Stimulated activated CD4-positive, alpha-beta T cell treated with anti-CD3 and anti-CD28 coated beads, Interleukin-15, amount 100 ng/mL, for 24 hours (primary cell): Measurements from ENCODE around the gene CDC42EP1.

Source experiments
- DNase-seq: peaks from one replicate; pipeline ENCODE4 v3.0.0-alpha.2; 2020

The CDC42EP1 gene

GRCh38 chr22:37561212-37562048 lies 1.1 kb downstream of the CDC42EP1 start:
- peak; percentile 89 for DNase-seq

- DNase-seq, result no peak
Measured at GRCh38 chr22:37562049-37562875, 2.0 kb downstream of the CDC42EP1 start.

- no peak for DNase-seq
Measured at GRCh38 chr22:37563153-37564081, 3.1 kb downstream of the CDC42EP1 start.

GRCh38 chr22:37564111-37564711 lies 3.9 kb downstream of the CDC42EP1 start:
- no peak for DNase-seq

- DNase-seq, result no peak
Measured at GRCh38 chr22:37565830-37566229, 5.5 kb downstream of the CDC42EP1 start.

- peak; percentile 44 for DNase-seq
Measured at GRCh38 chr22:37566329-37566837, 6.1 kb downstream of the CDC42EP1 start.

GRCh38 chr22:37566903-37567798 lies 6.9 kb downstream of the CDC42EP1 start:
- DNase-seq, result peak; percentile 94

- DNase-seq, result no peak
Measured at GRCh38 chr22:37568012-37568411, 7.7 kb downstream of the CDC42EP1 start.

- DNase-seq, result no peak
Measured at GRCh38 chr22:37568448-37569008, 8.2 kb downstream of the CDC42EP1 start.

- DNase-seq, result no peak
Measured at GRCh38 chr22:37569009-37569920, 9.0 kb downstream of the CDC42EP1 start.

- DNase-seq, result no peak
Measured at GRCh38 chr22:37569921-37570660, 9.8 kb downstream of the CDC42EP1 start.

GRCh38 chr22:37570661-37570976 lies 10.3 kb downstream of the CDC42EP1 start:
- no peak for DNase-seq

- no peak for DNase-seq
Measured at GRCh38 chr22:37571258-37571991, 11.1 kb downstream of the CDC42EP1 start.

GRCh38 chr22:37571992-37572373 lies 11.7 kb downstream of the CDC42EP1 start:
- DNase-seq, result no peak

GRCh38 chr22:37575490-37576003 lies 15.3 kb downstream of the CDC42EP1 start:
- no peak for DNase-seq

- no peak for DNase-seq
Measured at GRCh38 chr22:37578002-37578401, 17.7 kb downstream of the CDC42EP1 start.

- DNase-seq, result no peak
Measured at GRCh38 chr22:37581504-37581903, 21.2 kb downstream of the CDC42EP1 start.

- DNase-seq, result no peak
Measured at GRCh38 chr22:37582526-37582925, 22.2 kb downstream of the CDC42EP1 start.
